ENCODE data around the gene ARVCF.
"Not testable (repeated sequence)": the region's sequence is repeated elsewhere in the genome, so short reads cannot be mapped to it uniquely, and the experiment has no call there.

The ARVCF gene

GRCh38 chr22:19930551-19931486 lies 85.8 kb downstream of the ARVCF start:
- no peaks in the 10 kb centered on the region for H3K27me3 Mint-ChIP-seq
- peaks cover 8% of the 10 kb centered on the region for H3K9me3 Mint-ChIP-seq
- intact Hi-C loops (cut with micrococcal nuclease), result no loop called here
- no peak overlapping the region for H3K4me3 Mint-ChIP-seq
- H3K4me1 Mint-ChIP-seq (ENCODE audit: low read depth), result peaks cover 52% of the 10 kb centered on the region
- peak overlapping the region; percentile 9 for H3K27ac Mint-ChIP-seq
- peaks cover 30% of the 10 kb centered on the region for H3K36me3 Mint-ChIP-seq (ENCODE audit: low read depth)

GRCh38 chr22:19929586-19930550 lies 86.8 kb downstream of the ARVCF start:
- no peak overlapping the region for H3K4me3 Mint-ChIP-seq

DNA sequence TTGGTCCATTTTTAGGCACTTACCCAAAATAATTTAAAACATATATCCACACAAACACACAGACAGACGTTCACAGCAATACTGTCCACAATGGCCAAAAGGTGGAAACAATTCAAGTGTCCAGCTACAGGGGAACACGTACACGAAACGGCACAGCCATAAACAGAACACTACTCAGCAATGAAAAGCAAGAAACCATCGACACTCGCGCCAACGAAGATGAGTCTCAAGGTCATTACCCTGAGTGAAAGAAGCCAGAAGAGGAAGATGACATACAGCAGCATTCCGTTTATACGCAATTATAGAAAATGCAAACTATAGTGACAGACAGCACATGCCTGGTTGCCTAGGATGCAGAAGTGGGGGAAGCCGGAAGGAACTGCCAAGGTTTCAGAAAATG lies 88.4 kb downstream of the ARVCF start:
- Mint-ChIP-seq H3K9me3 (no peaks in the 10 kb centered on the region), H3K36me3 (ENCODE audit: low read depth) (peaks cover 43% of the 10 kb centered on the region), H3K27ac (peak overlapping the region; percentile 45), H3K4me1 (ENCODE audit: low read depth) (peaks cover 34% of the 10 kb centered on the region), H3K4me3 (no peak overlapping the region), H3K27me3 (no peaks in the 10 kb centered on the region)
- intact Hi-C loops (cut with micrococcal nuclease), result no loop called here

More at GRCh38 chr22:19929586-19930550, 86.8 kb downstream of the ARVCF start:
- peaks cover 28% of the 10 kb centered on the region for H3K36me3 Mint-ChIP-seq (ENCODE audit: low read depth)
- H3K27me3 Mint-ChIP-seq, result no peaks in the 10 kb centered on the region
- H3K9me3 Mint-ChIP-seq, result no peaks in the 10 kb centered on the region
- H3K27ac Mint-ChIP-seq, result peak overlapping the region; percentile 9
- intact Hi-C loops (cut with micrococcal nuclease), result no loop called here
- H3K4me1 Mint-ChIP-seq (ENCODE audit: low read depth), result peaks cover 45% of the 10 kb centered on the region

DNA sequence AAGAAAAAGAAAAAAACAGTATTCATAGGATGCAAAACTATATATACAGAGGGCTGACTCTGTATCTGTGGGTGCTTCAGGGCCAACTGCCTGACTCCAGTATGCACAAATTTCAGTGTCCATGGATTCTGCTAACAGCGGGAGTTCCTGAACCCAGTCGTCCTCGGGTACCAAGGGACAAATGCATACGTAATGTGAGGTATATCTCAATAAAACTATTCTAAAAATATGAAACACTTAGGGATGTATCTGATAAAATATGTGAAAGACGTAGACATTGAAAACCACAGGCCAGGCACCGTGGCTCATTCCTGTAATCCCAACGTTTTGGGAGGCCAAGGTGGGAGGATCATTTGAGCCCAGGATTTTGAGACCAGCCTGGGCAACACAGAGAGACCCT lies 88.9 kb downstream of the ARVCF start:
- no peak overlapping the region for H3K4me3 Mint-ChIP-seq
- peaks cover 29% of the 10 kb centered on the region for H3K4me1 Mint-ChIP-seq (ENCODE audit: low read depth)
- H3K27me3 Mint-ChIP-seq, result no peaks in the 10 kb centered on the region
- peak overlapping the region; percentile 45 for H3K27ac Mint-ChIP-seq
- H3K9me3 Mint-ChIP-seq, result no peaks in the 10 kb centered on the region
- H3K36me3 Mint-ChIP-seq (ENCODE audit: low read depth), result peaks cover 48% of the 10 kb centered on the region
- intact Hi-C loops (cut with micrococcal nuclease), result no loop called here

DNA sequence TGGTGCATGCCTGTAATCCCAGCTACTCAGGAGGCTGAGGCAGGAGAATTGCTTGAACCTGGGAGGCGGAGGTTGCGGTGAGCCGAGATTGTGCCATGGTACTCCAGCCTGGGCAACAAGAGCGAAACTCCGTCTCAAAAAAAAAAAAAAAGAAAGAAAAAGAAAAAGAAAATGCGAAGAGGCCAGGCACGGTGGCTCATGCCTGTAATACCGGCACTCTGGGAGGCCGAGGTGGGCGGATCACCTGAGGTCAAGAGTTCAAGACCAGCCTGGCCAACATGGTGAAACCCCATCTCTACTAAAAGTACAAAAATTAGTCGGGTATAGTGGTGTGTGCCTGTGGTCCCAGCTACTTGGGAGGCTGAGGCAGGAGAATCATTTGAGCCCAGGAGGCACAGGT lies 90.6 kb downstream of the ARVCF start:
- Mint-ChIP-seq H3K4me1 (ENCODE audit: low read depth) (peaks cover 22% of the 10 kb centered on the region), H3K36me3 (ENCODE audit: low read depth) (peaks cover 58% of the 10 kb centered on the region)
- H3K4me3 Mint-ChIP-seq; H3K27me3 Mint-ChIP-seq; H3K27ac Mint-ChIP-seq; intact Hi-C loops (cut with micrococcal nuclease); H3K9me3 Mint-ChIP-seq: not testable (repeated sequence)

- intact Hi-C loops (cut with micrococcal nuclease), result no loop called here
These were observed 92.6 kb downstream of the ARVCF start for GRCh38 chr22:19923914-19924513.

DNA sequence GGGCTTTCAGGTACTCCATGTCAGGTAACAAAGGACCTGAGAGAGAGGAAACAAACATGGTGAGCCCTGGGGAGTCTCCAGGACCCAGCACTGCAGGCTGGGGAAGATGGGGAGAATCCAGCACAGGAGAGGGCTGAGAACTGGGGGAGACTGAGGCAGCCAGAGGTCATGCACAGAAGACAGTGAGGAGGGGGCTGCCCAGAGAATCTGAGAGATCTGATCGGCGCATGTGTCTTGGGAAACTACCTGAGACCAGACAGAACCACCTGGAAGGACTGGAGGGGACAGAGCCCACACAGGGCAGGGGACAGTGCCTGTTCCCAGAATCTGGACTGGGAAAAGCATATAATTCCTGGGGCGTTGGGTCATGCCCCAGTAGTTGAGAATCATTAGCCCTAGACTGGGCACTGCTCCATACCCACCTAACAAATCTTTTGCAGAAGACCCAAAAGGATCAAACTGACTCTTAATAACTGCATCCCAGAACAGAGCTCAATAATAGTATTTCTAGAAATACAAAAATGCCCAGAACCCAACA lies 95.0 kb downstream of the ARVCF start:
- H3K27ac Mint-ChIP-seq, result no peak overlapping the region
- H3K36me3 Mint-ChIP-seq (ENCODE audit: low read depth), result peaks cover 79% of the 10 kb centered on the region
- H3K9me3 Mint-ChIP-seq, result no peaks in the 10 kb centered on the region
- H3K4me3 Mint-ChIP-seq, result no peak overlapping the region
- intact Hi-C loops (cut with micrococcal nuclease), result no loop called here
- H3K4me1 Mint-ChIP-seq (ENCODE audit: low read depth), result peaks cover 5% of the 10 kb centered on the region
- H3K27me3 Mint-ChIP-seq, result no peaks in the 10 kb centered on the region

More at GRCh38 chr22:19923914-19924513, 92.6 kb downstream of the ARVCF start:
- H3K4me1 Mint-ChIP-seq (ENCODE audit: low read depth), result peaks cover 16% of the 10 kb centered on the region
- H3K9me3 Mint-ChIP-seq, result no peaks in the 10 kb centered on the region
- no peak overlapping the region for H3K4me3 Mint-ChIP-seq
- H3K27me3 Mint-ChIP-seq, result no peaks in the 10 kb centered on the region
- peaks cover 62% of the 10 kb centered on the region for H3K36me3 Mint-ChIP-seq (ENCODE audit: low read depth)
- H3K27ac Mint-ChIP-seq, result no peak overlapping the region

Measured in dendritic cell treated with granulocyte-macrophage colony-stimulating factor and Interleukin-4, amounts not matched to agents 40 ng/mL and 50 ng/mL, for 4 days (primary cell).